GM21515 (cell line): ENCODE results near the gene EHMT1.
A peak's percentile ranks its signal among the peaks of the same experiment; 100 is the strongest.

ENCODE experiments used
- ATAC-seq: cut with Tn5 transposase; IDR thresholded peaks from one replicate; pipeline ENCODE4 v1.9.1; 2021; ENCODE audit not compliant: unreplicated experiment

Gene EHMT1

DNA sequence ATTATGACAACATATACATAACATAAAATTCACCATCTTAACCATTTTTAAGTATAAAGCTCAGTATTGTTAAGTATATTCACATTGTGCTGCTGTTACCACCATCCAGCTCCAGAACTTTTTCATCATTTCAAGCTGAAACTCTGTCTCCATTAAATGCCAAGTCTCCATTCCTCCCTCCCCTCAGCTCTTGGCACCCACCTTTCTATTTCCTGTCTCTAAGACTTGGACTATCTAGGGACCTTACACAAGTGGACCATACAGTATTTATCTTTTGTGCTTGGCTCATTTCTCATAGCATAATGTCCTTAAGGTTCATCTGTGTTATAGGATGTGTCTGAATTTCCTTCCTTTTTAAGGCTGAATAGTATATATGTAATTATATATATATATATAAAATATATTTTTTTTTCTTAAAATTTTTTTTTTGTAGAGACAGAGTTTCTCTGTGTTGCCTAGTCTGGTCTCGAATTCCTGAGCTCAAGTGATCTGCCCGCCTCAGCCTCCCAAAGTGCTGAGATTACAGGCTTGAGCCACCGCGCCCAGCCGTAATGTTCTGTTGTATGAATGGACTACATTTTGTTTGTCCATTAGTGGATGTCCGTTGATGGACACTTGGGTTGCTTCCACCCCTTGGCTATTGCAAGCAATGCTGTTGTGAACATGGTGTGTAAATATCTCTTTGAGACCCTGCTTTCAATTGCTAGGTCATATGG, 72.3 kb downstream of the EHMT1 start:
- no peak for ATAC-seq

DNA sequence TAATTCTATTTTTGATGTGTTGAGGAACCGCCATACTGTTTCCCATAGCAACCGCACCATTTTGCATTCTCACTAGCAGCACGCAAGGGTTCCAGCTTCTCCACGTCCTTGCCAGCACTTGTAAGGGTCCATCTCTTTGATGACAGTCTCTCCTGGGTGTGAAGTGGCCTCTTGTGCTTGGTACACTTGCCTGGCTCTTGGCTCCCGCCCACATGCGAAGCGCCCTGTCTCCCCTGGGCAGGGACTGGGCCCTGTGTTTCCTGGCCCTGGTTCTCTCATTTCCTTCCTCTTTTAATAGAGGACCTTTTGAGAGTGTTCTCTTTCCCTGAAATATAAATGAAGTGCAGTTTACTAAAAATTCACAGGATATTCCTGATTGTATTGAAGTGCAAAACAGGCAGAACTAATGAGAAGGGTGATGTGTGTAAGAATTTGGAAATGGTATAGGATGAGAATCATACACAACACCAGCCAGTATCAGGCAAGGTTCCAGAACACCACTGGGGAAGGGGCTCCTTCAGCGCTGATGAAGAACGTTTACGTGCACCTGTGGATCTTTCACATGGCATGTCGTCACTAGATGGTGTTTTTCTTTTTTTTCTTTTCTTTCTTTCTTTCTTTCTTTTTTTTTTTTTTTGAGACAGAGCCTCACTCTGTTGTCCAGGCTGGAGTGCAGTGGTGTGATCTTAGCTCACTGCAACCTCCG, 73.0 kb downstream of the EHMT1 start:
- no peak for ATAC-seq

DNA sequence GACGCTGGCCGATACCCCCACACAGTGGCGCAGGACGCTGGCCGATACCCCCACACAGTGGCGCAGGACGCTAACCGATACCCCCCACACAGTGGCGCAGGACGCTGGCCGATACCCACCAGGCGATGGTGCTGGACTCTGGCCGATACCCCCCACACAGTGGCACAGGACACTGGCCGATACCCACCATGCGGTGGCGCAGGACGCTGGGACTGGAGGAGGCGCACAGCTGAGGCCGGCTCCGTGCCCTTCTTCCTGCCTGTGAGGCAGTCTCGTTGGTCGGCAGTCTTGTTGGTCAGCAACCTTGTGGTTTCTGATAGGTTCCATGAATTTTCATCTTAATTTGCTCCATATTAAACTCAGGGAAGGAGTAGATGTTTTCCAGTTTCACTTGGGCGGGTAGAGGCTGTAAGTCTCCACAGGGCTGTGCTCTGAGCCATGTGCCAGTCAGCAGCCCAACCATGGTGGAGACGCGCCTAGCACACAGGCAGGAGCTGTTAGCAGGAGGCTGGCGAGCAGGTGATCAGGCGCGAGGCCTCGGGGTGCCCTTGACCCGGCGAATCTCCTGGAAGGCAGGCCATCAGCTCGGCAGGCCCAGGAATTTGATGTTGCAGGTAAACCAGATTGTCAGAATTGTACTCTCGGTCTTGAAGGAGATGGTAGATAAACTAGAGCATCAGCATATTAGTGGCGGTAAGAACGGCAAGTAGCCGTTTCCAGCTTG, 75.6 kb downstream of the EHMT1 start:
- no peak for ATAC-seq

DNA sequence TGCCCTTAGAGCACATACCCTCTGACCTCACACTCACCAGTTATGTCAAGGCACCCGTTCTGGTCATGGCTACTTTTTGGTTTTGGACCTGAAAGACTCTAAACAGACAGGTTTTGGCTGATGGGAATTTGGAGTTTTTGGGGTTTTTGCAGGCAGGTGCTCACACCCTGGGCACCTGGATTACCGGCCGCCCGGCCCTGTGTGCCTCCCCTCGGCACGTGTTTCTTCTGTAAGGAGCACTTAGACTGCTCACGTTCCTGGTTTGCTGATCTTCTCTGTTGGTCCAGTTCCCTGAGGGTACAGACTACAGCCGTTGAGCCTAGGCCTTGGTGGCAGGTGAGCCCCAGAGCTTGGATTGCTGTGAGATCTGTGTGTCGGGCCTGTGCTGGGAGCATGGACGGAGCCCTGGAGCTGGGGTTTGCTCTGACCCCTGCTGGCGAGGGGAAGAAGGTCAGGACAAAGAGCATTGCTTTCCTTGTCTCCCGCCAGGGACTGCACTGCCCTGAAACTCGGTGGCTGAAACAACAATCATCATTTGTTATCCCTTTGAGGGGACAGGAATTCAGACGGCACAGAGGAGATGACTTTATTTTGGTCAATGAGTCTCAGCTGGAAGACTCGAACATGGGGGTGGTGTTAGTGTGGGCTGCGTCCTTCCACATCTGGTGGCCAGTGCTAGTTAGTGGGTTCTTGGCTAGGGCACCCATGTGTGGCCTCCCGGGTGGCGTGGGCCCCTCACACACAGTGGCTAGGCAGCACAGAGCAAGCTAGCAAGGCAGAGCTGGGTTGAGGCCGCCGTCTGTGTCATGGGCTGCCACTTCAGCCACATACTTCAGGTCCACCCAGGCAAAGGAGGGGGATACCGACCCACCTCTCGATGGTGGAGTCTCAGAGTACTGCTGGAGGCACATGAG, 76.4 kb downstream of the EHMT1 start:
- no peak for ATAC-seq

DNA sequence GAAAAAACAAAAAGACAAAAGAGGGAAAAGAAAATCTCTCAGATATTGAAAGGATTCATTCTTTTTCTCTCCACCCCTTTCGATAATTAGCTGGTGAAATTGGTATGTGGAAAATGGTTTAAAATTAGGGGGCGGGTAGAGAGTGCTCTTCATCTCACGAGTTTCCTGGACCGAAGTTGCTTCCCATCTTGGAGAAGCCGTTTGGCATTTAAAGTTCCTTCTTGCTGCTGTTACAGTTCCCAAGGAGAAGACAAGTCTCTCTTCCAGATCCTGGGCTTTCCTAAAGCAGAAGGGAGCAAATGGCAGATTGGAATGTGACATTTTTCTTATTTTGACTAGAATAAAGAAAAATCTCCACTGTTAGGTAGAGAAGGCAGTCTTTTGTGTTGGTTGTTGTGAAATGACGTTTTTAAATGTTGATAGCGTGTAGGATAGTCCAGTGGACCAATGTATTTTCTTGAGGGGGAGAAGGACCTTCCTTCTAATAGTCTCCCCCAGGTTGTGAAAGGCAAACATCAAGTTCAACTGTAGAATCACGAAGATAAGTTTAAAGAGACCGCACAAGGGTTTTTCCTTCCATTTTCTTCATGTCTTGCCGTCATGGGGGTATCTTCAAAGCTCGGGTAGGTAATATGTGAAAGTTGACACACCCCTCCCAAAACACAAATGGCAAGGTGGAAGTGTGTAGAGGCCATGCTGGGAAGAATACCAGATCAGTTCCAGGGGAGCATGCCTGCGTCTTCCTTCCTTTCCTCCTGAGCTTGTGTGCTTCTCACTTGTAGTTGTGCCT, 77.5 kb downstream of the EHMT1 start:
- ATAC-seq: no peak

DNA sequence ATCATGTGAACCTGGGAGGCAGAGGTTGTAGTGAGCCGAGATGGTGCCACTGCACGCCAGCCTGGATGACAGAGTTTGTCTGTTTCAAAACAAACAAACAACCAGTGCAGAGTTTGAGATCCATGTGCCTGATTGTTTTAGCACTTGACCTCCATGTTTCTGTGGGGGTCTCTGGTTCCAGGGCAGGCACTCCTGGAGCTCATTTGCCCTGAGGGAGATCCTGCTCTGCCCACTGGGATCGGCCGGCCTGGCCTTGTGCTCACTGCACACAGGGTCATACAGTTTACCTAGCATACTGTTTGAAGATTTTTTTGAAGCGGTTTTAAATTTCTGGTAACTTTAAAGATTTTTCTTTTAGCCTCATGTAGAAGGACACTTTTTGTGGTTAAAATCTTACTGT, 78.4 kb downstream of the EHMT1 start:
- ATAC-seq: no peak

DNA sequence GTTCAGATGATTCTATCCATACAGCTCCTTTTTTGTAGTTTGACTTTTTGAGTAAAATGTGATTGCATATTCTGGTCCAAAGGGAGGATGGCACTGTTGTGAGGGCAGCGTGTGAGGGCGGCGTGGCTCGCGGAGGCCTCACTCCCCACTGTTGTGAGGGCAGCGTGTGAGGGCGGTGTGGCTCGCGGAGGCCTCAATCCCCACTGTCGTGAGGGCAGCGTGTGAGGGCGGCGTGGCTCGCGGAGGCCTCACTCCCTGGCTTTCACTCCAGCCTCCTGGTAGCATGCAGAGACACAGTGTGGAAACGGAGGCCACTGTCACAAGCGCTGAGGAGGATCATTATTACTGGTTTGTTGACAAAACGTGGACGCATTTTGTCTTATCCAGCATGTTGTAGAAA, 79.0 kb downstream of the EHMT1 start:
- no peak for ATAC-seq

DNA sequence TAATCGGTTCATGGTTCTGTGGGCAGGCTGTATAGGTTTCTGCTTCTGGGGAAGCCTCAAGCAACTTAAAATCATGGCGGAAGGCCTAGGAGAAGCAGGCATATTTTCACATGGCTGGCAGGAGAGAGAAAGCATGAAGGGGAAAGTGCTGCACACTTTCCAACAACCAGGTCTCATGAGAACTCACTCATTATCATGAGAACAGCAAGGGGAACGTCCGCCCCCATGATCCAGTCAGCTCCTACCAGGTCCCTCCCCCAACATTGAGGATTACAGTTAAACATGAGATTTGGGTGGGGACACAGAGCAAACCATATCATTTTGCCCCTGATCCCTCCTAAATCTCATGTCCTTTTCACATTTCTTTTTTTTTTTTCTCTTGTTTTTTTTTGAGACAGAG, 82.1 kb downstream of the EHMT1 start:
- no peak for ATAC-seq

DNA sequence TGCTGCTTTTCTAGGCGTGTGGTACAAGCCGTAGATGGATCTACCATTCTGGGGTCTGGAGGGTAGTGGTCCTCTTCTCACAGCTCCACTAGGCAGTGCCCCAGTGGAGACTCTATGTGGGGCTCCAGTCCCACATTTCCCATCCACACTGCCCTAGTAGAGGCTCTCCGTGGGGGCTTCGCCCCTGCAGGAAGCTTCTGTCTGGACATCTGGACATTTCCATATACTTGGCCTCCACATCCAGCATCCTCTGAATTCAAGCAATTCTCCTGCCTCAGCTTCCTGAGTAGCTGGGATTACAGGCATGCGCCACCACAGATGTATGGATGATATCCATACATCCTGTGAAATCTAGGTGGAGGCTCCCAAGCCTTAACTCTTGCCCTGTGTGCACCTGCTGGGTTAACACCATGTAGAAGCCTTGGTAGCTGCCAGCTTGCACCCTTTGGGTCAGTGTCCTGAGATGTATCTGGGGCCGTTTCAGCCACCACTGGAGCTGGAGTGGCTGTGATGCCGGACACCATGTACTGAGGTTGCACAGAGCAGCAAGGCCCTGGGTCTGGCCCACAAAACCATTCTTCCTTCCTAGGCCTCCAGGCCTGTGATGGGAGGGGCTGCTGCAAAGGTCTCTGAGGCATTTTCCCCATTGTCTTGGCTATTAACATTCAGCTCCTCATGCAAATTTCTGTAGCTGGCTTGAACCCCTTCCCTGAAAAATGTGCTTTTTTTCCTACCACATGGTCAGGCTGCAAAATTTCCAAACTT, 84.0 kb downstream of the EHMT1 start:
- ATAC-seq: no peak

DNA sequence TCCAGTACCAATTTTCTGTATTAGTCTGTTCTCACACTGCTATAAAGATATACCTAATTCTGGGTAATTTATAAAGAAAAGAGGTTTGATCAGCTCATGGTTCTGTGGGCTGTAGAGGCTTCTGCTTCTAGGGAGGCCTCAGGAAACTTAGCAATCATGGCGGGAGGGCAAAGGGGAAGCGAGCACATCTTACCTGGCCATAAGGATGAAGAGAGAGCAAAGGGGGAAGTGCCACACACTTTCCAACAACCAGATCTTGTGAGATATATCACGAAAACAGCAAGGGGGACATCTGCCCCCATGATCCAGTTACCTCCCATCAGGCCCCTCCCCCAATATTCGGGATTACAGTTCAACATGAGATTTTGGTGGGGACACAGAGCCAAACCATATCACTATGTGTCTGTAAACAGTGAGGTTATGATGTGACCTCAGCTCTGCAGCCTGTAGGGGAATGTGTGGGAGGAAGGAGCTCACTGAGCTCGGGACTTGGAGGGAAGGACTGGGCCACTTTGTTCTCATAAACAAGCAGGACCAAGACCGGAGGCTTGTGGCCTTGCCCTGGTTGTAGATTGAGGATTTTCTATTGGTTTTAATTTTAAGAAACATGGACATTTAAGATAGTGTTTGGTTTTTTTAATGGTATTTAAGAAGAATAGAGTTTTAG, 85.2 kb downstream of the EHMT1 start:
- no peak for ATAC-seq

DNA sequence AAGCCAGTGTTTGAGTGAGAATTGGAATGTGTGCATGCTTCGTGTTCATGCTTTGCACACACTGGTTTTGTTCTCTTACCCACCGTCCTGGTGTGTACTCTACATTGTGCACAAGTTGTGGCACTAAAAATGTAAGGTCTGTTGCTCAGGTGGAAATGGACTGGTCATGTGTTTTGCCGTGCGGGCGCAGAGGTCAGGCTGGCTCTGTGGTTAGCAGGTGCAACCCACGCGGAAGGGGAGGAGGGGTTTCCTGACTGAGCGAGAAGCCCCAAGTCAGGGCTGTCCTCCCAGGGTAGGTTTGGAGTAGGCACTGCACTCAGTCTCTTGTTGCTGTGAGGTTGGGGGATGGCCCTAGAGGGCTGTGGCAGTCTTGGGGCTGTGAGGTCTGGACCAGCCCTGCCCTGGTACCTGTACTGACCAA, 86.6 kb downstream of the EHMT1 start:
- peak; percentile 70 for ATAC-seq

DNA sequence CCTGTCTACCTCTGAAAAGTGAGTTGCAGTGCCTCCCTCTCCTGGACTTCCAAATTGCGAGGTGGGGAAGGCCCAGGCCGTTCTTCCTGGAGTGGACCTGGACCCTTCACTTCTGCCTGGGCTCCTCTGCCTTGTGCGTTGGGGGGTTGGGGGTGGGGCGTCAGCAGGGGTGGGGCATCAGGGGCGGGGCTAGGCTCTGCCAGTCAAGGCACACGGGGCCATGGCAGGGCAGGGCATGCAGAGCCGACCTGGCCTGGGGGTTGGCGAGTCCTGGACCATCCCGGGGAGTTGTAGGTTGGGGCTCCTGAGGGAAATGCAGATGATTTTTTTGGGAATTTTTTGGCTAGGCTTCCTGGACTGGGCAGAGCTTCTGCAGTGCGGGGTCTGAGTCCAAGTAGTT, 87.1 kb downstream of the EHMT1 start:
- peak; percentile 11 for ATAC-seq

DNA sequence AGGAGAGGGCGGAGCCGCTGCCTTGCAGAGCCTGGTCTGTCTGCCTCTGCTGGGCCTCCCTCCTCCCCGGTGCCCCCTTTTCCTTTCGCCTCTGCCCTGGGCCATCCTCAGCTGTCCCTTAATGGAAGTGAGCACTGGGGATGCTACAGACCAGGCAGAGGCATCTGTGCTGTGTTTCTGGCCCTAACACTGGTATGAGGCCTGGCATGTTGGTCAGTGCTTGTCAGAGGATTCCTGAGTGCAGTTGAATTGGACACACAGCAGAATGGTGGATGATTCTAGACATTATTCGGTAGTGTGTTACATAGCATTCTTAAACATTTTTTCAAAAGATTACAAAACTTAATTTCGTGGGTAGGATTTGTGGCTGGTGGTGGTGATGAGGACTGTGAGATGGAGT, 88.6 kb downstream of the EHMT1 start:
- ATAC-seq: no peak

DNA sequence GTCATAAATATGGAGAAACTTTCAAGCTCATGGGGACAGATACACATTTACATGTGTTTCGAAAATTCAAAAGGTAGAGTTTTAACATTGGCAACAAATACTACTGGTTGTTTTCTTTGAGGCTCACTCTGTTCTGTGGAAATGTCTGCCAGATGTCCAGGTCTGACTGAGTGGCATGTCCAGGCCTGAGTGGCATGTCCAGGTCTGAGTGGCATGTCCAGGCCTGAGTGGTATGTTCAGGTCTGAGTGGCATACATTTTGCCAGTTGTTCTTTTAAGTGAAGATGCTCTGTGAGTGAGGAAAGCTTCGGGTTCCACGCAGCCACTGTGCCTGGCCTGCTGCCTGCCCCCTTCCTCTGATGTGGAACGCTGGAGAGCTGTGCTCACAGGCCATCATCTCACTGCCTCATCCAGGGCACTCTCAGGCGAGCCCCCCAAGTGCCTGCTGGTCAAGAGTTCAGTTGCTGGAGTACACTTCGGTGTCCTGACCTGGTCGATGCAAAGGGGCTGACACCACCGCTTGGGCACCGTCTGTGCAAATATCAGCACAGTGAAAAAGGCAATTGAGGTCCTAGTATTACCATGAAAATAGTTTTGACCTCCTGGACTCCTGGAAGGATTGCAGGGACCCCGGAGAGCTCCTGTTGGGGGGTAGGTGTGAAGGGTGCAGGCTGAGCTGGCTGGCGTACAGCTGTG, 89.9 kb downstream of the EHMT1 start:
- ATAC-seq: no peak

DNA sequence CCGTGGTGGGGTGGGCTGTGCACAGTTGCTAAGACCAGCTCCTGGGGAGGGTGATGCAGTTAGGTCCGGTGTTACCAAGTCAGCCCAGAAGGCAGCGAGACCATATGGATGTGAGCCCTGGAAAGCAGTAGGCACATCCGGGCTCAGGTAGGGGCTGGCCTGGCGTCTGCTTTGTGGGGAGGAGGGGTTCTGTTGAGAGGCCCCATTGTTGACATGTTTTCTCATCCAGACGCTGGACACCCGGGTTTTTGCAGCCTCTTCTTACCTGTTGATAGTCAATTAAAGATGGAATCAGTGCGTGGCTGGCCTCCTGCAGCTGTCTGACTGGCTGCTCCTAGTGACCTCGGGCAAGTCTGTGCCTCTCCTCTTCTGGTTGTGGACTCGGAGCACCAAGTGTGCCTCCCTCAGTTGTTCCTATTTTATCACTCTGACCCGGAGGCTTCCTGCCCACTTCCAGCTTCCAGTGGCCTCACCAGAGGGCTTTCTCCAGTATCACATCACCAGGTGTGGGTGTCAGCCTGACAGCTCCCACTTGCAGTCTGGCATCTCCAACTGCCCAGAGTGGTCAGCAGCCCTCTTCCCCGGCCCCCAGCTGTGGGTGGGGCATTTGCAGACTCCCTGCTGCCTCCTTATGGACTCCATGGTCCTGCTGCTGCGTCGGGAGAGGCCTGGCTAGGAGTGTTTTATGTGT, 90.8 kb downstream of the EHMT1 start:
- no peak for ATAC-seq

DNA sequence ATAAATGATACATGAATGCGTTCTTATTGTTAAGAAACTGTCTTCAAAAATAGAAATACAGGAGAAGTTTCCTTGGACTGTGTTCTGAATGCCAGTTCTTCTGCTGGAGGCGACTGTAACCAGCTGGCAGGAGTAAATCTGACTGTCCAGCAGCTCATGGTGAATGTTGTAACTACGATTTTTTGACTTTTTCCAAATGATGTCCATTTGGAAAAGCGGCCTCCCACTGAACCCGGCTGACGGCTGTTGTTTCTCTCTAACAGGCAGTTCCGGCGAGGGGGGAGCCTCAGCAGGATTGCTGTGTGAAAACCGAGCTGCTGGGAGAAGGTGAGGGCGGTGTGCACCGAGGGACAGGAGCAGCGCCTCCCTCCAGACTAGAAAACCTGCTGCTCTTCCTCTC, 91.9 kb downstream of the EHMT1 start:
- ATAC-seq: no peak

DNA sequence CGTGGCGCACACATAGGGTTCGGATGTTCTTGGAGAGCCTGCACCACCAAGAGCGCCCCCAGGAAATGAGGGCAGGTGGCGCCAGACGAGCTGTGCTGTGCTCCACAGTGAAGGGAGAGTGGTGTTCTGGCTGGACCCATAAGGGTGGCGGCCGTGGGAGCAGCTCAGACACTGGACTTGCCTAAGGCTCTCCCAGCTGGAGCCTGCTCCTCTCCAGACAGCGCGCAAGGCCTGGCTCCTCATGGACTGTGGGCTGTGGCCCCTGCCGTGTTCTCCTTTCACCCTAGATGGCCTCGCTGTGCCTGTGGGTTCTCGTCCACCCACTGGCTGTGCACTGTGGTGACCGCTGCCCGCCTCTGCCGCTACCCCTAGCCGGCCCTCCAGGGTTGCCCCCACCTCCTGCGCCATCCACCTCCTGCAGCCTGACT, 92.9 kb downstream of the EHMT1 start:
- no peak for ATAC-seq

DNA sequence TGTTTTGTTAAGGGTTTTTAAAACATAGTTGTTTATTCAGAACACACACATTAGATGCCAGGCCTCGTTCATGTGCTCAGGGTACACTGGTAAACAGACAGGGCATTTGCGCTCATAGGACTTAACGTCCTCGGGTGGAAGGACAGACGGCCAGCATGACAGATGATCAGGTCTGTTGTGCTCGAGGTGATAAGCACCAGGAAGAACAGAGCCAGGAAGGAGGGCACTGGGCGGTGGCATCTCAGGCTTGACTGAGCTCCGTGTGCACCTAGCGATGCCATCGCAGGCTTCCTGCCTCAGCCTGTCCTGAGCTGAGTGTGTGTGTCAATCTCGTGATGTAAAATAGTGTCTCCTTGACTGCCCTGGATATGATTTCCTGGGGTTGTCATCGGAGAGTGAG, 96.5 kb downstream of the EHMT1 start:
- ATAC-seq: no peak
